Endothelial cell of umbilical vein (primary cell): ENCODE measurements around the gene USF2. TPM values are rescaled to one million over a fixed set of nuclear protein-coding genes. Genes with fewer than 3 reads are reported as not detected.
A peak's percentile ranks its signal among the peaks of the same experiment; 100 is the strongest.

Experiments used
- BruUV-seq: library from RNA; stranded (reverse); fragments of 400-500 nt; replicated peaks from 2 replicates; lab custom pipeline; 2021; lab: Mats Ljungman, UMichigan
- CTCF ChIA-PET: fragments of 300-600, 350-600 bp; sonication (Branson Sonifier 250); formaldehyde crosslinking; loops from one replicate; lab custom pipeline; 2021; ENCODE audit warnings: antibody characterized with exemption, inconsistent platforms; lab: Charles Lee
- POLR2A ChIA-PET: fragments of 300-600, 350-600 bp; sonication (Branson Sonifier 250); formaldehyde crosslinking; loops from one replicate; lab custom pipeline; 2021; ENCODE audit warnings: antibody characterized with exemption, inconsistent platforms; lab: Charles Lee
- DNase-seq: peaks from one replicate; pipeline ENCODE4 v3.0.0-alpha.2; 2011; ENCODE audit warnings: low read depth, low spot score
- FAIRE-seq: peaks from 2 replicates; lab custom pipeline; 2011; peaks lifted over from hg19 to GRCh38; lab: Jason Lieb, UNC
- H2AFZ ChIP-seq: 2 replicates; pipeline ENCODE4 v1.6.0; 2012; ENCODE audit warnings: low read depth, low read length, control low read depth, inconsistent platforms
- H3K27ac ChIP-seq: 2 replicates; pipeline ENCODE4 v1.5.1; 2011; ENCODE audit warnings: low read depth, mild to moderate bottlenecking, control low read depth, low read length, moderate library complexity; ENCODE audit not compliant: insufficient read depth
- H3K27me3 ChIP-seq, 2 experiments: 2 replicates each; pipeline versions ENCODE4 v1.6.0 to v1.6.1; 2011; ENCODE audit warnings: low read length in 2 of 2, mixed read lengths in 1 of 2; ENCODE audit not compliant: control insufficient read depth in 2 of 2, insufficient read depth in 2 of 2
- H3K36me3 ChIP-seq, 2 experiments: 2 replicates in 1 of 2; 3 replicates in 1 of 2; pipeline ENCODE4 v1.5.1; 2011; ENCODE audit warnings: low read length in 2 of 2, mild to moderate bottlenecking in 1 of 2, moderate library complexity in 1 of 2; ENCODE audit not compliant: control insufficient read depth in 2 of 2, insufficient read depth in 2 of 2; ENCODE audit errors: extremely low read depth in 1 of 2
- H3K4me1 ChIP-seq: 3 replicates; pipeline ENCODE4 v1.5.1; 2011; ENCODE audit warnings: mild to moderate bottlenecking, low read length; ENCODE audit not compliant: control insufficient read depth, insufficient read depth; ENCODE audit errors: extremely low read depth
- H3K4me2 ChIP-seq: 2 replicates; pipeline ENCODE4 v1.6.1; 2011; ENCODE audit warnings: low read length, control low read depth, mixed read lengths; ENCODE audit not compliant: insufficient read depth
- H3K4me3 ChIP-seq, 3 experiments: fragments of 200-600 bp in 1 of 3; sonication (generic), shearing (Covaris generic) in 1 of 3; replicated peaks in 1 of 3; 2 replicates each; pipeline ENCODE4 v1.5.1; 2011 to 2016; ENCODE audit warnings: control low read depth in 3 of 3, low read length in 3 of 3, mild to moderate bottlenecking in 2 of 3, inconsistent platforms in 1 of 3, low read depth in 1 of 3, moderate library complexity in 1 of 3; ENCODE audit not compliant: insufficient read depth in 1 of 3
- H3K79me2 ChIP-seq: 2 replicates; pipeline ENCODE4 v1.6.0; 2012; ENCODE audit warnings: low read length, inconsistent platforms; ENCODE audit not compliant: control insufficient read depth, insufficient read depth
- H3K9ac ChIP-seq: replicated peaks from 2 replicates; pipeline ENCODE3; 2011; ENCODE audit warnings: low read length, control low read depth; ENCODE audit not compliant: insufficient read depth; ENCODE audit errors: extremely low read depth
- H3K9me1 ChIP-seq: replicated peaks from 3 replicates; pipeline ENCODE4 v1.6.0; 2011; ENCODE audit warnings: mild to moderate bottlenecking, low read length; ENCODE audit not compliant: control insufficient read depth, insufficient read depth; ENCODE audit errors: extremely low read depth
- H3K9me3 ChIP-seq: replicated peaks from 2 replicates; pipeline ENCODE4 v1.5.1; 2012; ENCODE audit warnings: low read length, inconsistent platforms; ENCODE audit not compliant: control insufficient read depth, insufficient read depth
- H4K20me1 ChIP-seq: replicated peaks from 2 replicates; pipeline ENCODE3; 2011; ENCODE audit warnings: mild to moderate bottlenecking, low read length; ENCODE audit not compliant: control insufficient read depth, insufficient read depth; ENCODE audit errors: extremely low read depth
- CTCF ChIP-seq, 2 donors: IDR thresholded peaks; 1 replicate in 1 of 2; 2 replicates in 1 of 2; pipeline ENCODE4 v1.5.1; 2011; ENCODE audit warnings: low read length in 2 of 2, mild to moderate bottlenecking in 2 of 2, moderate library complexity in 2 of 2, control low read depth in 1 of 2, inconsistent platforms in 1 of 2, low read depth in 1 of 2; ENCODE audit not compliant: insufficient read depth in 1 of 2; ENCODE audit errors: extremely low read depth in 1 of 2
- EZH2 ChIP-seq: IDR thresholded peaks from 2 replicates; pipeline ENCODE4 v1.6.1; 2012; ENCODE audit warnings: borderline replicate concordance, low read depth, mild to moderate bottlenecking, moderate library complexity, low read length, inconsistent platforms; ENCODE audit not compliant: severe bottlenecking
- FOS ChIP-seq: IDR thresholded peaks from 2 replicates; pipeline ENCODE4 v1.6.1; 2011; ENCODE audit warnings: mild to moderate bottlenecking, low read length, moderate library complexity, borderline replicate concordance; ENCODE audit not compliant: insufficient read depth
- GATA2 ChIP-seq: IDR thresholded peaks from 2 replicates; pipeline ENCODE4 v1.7.0; 2011; ENCODE audit warnings: low read depth, mild to moderate bottlenecking, moderate library complexity, mixed read lengths, low read length; ENCODE audit not compliant: insufficient read length, insufficient read depth
- JUN ChIP-seq: IDR thresholded peaks from 2 replicates; pipeline ENCODE4 v1.6.1; 2011; ENCODE audit warnings: borderline replicate concordance, low read depth; ENCODE audit not compliant: insufficient read length, insufficient read depth
- MAX ChIP-seq: IDR thresholded peaks from 2 replicates; pipeline ENCODE4 v1.6.1; 2011; ENCODE audit not compliant: insufficient read depth, insufficient read length
- MYC ChIP-seq: IDR thresholded peaks from one replicate; pipeline ENCODE4 v1.6.1; 2011; ENCODE audit warnings: mild to moderate bottlenecking, low read depth, low read length
- POLR2A ChIP-seq: IDR thresholded peaks from 2 replicates; pipeline ENCODE4 v1.6.1; 2012; ENCODE audit warnings: low read depth, mild to moderate bottlenecking, control low read depth, low read length
- POLR2AphosphoS5 ChIP-seq: IDR thresholded peaks from 2 replicates; pipeline ENCODE4 v1.6.1; 2012; ENCODE audit warnings: low read depth, mild to moderate bottlenecking, control low read depth, low read length, moderate library complexity; ENCODE audit not compliant: insufficient read depth
- dilution Hi-C: fragments of 300-500 bp; cut with MboI; formaldehyde crosslinking; loops from one replicate; pipeline ENCODE4 v1.15.0; 2019; ENCODE audit warnings: low sequenced_read_pairs; ENCODE audit not compliant: extremely low pct_ligation_motif_present
- intact Hi-C: fragments of 100-400 bp; cut with micrococcal nuclease; formaldehyde crosslinking; loops from one replicate; pipeline ENCODE4 v1.10.0; 2022
- polyA plus RNA-seq, 4 experiments: library from polyadenylated mRNA; depleted of rRNA in 3 of 4; stranded (reverse) in 3 of 4; unstranded in 1 of 4; fragments of >200 nt; gene quantifications; 2 replicates each; pipeline versions ENCODE4 v1.2.1 to v1.2.3, GENCODE V29; 2011 to 2012; ENCODE audit warnings: missing spikeins in 1 of 4
- total RNA-seq: library from RNA; stranded (reverse); gene quantifications from 2 replicates; pipeline ENCODE4 v1.2.3, GENCODE V29; 2021

USF2 gene
- total and polyA plus RNA-seq, 2 donors (not counting 3 experiments of a cell fraction or from before 2014, with no cell fraction given) = 75.0 to 76.8 TPM

- no peak overlapping the region for H3K4me3 ChIP-seq
- peak; percentile 48 for DNase-seq
- H3K9ac ChIP-seq = no peak overlapping the region
- CTCF ChIA-PET = interaction anchor here (2.3 kb wide), 1 partner anchor 35 kb away, joined by 9 read pairs; no protein-coding TSS in a partner anchor
- peaks cover 5% of the 10 kb centered on the region for H3K4me1 ChIP-seq
- no peaks in the 10 kb centered on the region for H3K9me1 ChIP-seq
- no peaks in the 10 kb centered on the region for H3K9me3 ChIP-seq
- H3K27ac ChIP-seq = peak overlapping the region; percentile 19
- H3K79me2 ChIP-seq = no peaks in the 10 kb centered on the region
- no peak overlapping the region for H2AFZ ChIP-seq
- H3K4me2 ChIP-seq = no peak overlapping the region
- H3K27me3 ChIP-seq = peaks cover 1 to 3% of the 10 kb centered on the region in 2 experiments
- peak; percentile 69 for TF ChIP-seq MYC
- no peak for TF ChIP-seq POLR2A
- peak; percentile 17 for TF ChIP-seq JUN
- peak; percentile 34 for TF ChIP-seq POLR2AphosphoS5
- no peak for TF ChIP-seq CTCF (IDR thresholded peaks at IDR 0.05; ENCODE audit: extremely low read depth in 1 of 2, insufficient read depth in 1 of 2, low read depth in 1 of 2, low read length in 2 of 2)
- peak; percentile 71 for TF ChIP-seq FOS
- peak; percentile 88 for TF ChIP-seq MAX
- no peak for TF ChIP-seq GATA2
- TF ChIP-seq EZH2 = no peak
- no TSS peak for BruUV-seq
- POLR2A ChIA-PET = no interaction called here
- H3K36me3 ChIP-seq = no peaks in the 10 kb centered on the region
- intact Hi-C loops = no loop called here
- H4K20me1 ChIP-seq = no peaks in the 10 kb centered on the region
- dilution Hi-C loops = no loop called here
- FAIRE-seq = peak; percentile 55
These were observed 50.1 kb downstream of the USF2 start for GRCh38 chr19:35318679-35319448.
